Measurements from ENCODE around the gene GRK2. TPM values are rescaled to one million over a fixed set of nuclear protein-coding genes. Genes with fewer than 3 reads are reported as not detected.

GRK2 gene
- total RNA-seq, 1 donor from 2014 or later, result 86.1 TPM

DNA sequence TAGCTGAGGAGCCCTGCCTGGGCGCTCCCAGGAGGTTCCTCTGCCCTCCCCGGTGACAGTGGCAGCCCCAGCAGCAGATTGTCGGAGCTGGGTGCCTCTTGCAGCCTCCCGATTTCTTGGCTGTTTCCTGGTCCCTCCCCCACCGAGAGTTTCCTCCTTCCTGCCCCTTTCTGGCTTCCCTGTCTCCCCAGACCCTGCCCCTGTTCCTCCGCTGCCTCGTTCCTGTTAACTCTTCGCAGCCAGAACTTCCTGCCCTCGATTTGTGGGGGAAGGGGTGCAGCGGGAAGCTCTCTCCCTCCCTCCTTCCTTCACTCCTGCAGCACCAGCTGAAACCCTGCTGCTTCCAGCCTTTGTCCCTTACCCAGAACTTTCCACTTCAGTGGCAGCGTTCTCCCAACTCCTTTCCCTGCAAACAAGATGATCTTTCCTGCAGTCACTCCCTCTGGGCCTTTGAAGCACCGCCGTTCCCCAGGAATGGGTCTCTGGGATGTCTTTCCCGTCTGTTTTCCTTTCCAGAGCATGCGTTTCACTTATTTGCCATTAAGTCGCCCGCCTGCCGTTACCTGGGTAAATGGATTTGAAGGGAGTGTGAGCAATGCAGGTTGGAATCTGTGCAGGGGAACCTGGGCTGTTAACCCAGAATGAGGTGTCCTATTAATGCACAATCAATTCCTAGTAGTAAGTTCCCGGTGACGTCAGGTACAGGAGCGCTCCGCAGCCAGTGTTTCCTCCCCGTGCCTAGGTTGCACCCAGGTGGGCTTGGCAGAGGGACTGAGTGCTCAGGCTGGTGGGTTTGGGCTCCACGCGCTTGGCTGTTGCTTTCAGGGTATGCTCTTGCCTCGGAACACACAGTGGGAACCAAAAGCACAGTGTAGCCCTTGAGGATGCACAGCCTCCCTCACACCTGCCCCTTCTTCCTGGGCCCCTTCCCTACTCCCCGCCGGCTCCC lies 4.3 kb downstream of the GRK2 start:
- DNase-seq (ENCODE audit: low spot score), result no peak

DNA sequence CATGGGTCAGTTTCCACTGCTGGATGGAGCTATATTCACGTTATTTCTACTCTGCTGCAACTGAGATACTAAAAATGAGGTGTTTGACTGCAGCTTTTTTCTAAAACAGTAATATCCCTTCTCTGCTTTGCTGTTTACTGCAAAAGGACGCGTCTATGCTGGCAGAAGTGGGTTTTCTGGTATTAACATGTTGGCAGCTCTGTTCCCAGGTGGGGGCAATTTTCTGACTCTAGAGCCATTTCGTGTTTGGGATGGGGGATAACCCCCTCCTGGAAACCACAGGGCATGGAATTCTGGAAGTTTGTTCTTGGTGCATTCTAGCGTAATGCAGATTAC lies 4.9 kb downstream of the GRK2 start:
- no peak for DNase-seq (ENCODE audit: low spot score)

GRCh38 chr11:67271541-67272284 lies 5.4 kb downstream of the GRK2 start:
- no peak for DNase-seq (ENCODE audit: low spot score)

GRCh38 chr11:67272327-67273259 lies 6.3 kb downstream of the GRK2 start:
- no peak for DNase-seq (ENCODE audit: low spot score)

GRCh38 chr11:67273260-67273990 lies 7.2 kb downstream of the GRK2 start:
- DNase-seq (ENCODE audit: low spot score), result no peak

- DNase-seq (ENCODE audit: low spot score), result no peak
These were observed 8.7 kb downstream of the GRK2 start for GRCh38 chr11:67274768-67275605.

- no peak for DNase-seq (ENCODE audit: low spot score)
These were observed 9.5 kb downstream of the GRK2 start for GRCh38 chr11:67275606-67276409.

DNA sequence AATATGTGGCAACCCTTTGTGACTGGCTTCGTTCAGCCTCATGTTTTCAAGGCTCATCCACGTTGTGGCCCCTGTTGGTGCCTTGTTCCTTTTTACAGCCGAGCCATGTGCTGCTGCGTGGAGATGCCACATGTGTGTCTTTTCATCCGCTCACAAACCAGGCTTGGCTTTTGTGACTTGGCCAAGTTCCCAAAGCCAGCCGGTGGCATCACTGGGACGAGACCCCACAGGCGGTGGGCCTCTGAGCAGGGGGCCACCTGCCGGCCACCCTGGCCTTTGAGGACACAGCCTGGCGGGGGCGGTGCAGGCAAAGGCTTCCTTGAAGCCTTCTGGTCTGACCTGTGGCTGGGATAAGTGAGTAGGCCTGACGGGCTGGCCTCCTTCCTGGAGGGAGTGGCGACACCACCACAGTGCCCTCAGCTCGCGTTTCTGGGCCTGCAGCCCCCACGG lies 10.5 kb downstream of the GRK2 start:
- no peak for DNase-seq (ENCODE audit: low spot score)

DNA sequence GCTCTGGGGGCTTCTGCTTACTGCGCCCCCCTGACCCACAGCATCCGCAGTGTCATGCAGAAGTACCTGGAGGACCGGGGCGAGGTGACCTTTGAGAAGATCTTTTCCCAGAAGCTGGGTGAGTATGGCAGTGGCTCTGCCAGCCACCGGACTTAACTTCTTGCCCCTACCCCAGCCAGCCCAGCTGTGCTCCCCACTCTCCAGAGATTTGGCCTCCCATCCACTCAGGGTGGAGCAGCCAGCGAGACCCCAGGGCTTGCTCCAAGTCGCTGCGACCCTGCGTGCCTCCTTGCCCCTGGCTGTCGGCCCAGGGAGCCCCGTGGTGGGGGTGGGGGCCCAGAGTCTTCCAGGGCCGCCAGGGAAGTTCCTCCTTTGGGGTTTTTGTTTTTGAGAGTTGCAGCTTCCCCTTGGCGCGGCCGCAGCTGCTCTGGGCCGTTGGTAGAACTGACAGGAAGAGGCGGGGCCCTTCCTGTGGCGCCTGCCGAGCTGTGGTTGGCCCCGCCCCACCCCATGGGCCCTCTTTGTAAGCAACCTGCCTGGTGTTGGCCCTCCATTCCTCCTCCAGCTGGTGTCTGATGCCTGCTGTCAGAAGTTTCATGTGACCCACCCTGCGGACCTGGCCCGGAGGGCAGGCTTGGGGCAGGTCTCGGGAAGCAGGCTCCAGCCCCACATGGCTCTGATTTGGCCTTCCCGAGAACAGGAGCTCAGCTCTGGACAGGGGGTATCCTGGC lies 11.1 kb downstream of the GRK2 start:
- peak; percentile 87 for DNase-seq (ENCODE audit: low spot score)

DNA sequence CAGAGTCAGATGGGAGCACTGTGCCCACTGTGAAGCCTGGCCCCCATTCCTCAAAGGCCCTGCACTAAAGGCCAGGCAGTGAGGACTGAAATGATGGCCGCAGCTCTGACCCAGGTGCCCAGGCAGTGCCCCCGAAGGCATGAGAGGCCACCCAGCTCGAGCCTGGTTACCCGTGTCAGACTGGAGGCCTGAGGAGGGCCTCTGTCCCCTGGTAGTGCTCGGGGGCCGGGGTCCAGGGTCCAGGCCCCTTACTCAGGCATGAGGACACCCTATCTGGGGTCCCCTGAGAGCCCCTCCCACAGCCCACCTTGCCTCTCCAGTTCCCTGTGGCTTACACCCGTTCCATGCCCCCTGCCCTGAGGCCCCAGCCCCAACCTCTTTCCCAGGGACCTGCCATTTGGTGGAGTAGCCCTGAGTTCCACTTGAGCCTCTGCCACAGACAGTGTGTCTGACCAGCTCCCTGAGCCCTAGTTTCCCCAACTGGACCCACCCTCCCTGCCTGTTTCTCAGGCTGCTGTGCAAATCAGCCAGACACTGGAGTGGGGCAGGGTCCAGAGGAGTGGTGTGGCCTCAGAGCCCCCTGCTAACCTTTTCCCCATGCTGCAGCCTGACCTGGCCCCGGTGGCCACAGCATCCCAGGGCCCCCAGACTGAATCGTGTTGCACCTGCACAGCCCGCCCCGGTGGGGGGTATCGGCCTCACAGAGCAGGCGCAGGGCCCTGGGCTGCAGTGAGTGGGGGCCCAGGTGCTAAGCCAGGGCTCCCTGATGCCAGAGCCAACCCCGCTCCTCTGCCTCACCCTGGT lies 12.1 kb downstream of the GRK2 start:
- DNase-seq (ENCODE audit: low spot score), result no peak

DNA sequence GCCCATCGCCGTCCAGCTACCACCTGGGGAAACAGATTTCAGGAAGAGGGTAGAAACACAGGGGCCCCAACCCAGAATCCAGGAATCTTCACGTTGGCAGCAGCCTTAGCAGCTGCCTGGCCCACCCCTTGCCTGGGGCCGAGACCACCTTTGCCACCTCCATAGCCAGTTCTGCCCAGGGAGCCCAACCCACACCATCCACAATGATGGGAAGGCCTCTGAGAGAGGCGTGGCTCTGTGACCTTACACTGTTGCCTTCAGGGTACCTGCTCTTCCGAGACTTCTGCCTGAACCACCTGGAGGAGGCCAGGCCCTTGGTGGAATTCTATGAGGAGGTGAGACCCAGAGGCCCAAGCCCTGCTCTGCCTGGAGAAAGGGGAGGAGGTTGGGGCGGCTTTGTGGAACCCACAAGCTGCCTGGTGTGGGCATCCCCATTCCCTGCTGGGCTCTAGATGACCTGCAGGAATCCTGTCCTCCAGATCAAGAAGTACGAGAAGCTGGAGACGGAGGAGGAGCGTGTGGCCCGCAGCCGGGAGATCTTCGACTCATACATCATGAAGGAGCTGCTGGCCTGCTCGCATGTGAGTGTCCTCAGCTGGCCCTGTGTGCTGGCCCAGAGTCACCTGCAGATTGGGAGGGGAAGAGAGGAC lies 12.8 kb downstream of the GRK2 start:
- no peak for DNase-seq (ENCODE audit: low spot score)

GRCh38 chr11:67279589-67280340 lies 13.5 kb downstream of the GRK2 start:
- DNase-seq (ENCODE audit: low spot score), result no peak

GRCh38 chr11:67280341-67280787 lies 14.1 kb downstream of the GRK2 start:
- DNase-seq (ENCODE audit: low spot score), result no peak

DNA sequence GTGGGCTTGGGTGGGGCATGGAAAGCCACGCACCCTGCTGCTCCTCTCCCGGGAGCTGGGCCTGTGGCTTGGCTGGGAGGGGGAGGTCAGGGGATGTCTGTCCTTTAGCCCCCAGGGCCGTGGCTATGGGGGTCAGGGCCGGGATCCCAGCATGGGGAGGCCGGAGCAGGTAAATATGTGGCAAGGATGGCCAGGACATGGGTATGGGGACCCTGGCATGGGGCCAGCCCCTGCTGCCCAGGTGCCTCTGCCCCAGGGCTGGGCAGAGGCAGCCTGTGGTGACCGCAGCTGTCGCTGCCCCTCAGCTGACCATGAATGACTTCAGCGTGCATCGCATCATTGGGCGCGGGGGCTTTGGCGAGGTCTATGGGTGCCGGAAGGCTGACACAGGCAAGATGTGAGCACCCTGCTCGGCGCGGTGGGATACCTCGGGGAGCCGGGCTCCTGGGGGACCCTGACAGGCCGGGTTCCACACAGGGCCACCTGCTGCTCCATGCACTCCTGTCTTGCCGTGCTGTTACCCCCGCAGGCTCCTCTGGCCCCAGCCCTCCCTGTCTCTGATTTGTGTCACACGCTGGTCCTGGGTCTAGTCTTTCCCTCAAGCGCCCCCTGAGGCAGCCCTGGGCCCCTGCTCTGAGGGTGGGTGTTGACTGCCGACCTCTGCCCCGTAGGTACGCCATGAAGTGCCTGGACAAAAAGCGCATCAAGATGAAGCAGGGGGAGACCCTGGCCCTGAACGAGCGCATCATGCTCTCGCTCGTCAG lies 14.7 kb downstream of the GRK2 start:
- no peak for DNase-seq (ENCODE audit: low spot score)

DNA sequence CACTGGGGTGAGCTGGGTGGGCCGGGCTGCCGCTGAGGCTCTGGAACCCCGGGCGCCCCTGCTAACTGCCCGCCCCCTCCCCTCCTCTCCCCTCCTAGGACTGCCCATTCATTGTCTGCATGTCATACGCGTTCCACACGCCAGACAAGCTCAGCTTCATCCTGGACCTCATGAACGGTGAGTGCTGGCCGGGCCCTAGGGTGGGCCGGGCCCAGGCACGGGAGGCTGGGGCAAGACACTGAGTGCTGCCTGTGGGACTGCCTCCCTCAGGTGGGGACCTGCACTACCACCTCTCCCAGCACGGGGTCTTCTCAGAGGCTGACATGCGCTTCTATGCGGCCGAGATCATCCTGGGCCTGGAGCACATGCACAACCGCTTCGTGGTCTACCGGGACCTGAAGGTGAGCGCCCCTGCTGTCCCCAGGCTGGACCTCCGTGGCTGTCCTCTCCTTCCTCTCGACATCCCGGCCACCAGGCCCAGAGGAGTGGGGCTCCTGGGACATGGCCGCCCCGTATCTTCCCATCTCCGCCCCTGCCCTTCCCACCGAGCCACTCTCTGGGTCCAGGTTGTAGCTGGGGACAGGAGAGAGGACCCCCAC lies 15.4 kb downstream of the GRK2 start:
- DNase-seq (ENCODE audit: low spot score), result no peak
